IPS-NIHi7 (cell line): ENCODE data around the gene NXPH2.
"Not testable (repeated sequence)": the region's sequence is repeated elsewhere in the genome, so short reads cannot be mapped to it uniquely, and the experiment has no call there.

Experiments
- DNase-seq: peaks from one replicate; pipeline ENCODE4 v3.0.0; 2012; ENCODE audit warnings: mixed read lengths; ENCODE audit errors: extremely low spot score

NXPH2 gene

DNA sequence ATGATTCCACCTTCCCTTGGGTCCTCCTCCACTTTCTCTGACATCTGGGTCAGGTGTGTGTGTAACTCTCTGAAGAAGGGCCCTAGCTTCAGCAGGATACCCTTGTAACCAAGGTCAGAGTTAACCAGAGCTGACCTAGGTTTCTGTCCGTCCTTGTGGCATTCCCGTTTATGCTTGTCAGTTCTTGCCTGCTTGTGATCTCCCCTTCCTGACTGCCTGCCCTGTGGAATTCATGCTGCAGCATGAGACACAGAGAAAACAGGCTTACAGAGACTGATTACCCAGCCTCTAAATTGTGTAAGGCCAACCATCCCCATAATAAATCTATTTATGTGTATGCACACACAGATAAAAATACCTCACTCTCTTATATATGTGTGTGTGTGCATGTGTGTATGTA is 22.8 kb downstream of the NXPH2 start:
- DNase-seq = no peak

DNA sequence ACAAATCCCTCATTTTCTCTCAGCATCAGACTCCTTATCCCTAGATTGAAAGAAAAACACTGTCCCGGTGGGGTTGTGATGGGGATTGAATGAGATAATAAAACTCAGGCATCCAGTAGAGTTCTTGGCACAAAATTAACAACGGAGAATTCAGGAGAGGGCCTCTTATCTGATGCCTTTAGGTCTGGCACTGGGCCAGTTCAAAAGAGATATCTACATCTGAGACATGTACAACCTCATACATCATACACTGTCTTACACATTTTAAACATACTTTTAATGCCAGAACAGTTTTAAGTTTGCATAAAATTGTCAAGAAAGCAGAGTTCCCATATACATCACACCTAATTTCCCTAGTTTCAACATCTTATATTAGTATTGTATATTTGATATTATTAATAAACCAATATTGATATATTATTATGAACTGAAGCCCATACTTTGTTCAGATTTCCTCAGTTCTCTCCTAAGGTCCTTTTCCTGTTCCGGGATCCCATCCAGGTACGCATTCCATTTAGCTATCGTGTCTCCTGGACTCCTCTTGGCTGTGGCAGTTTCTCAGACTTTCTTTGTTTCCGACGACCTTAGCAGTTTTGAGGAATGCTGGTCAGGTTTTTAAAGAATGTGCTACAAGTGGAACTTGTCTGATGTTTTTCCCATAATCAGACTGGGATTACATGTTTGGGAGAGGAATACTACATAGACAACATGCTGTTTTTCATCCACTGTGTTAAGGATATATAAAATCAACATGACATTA is 27.8 kb downstream of the NXPH2 start:
- DNase-seq = no peak

DNA sequence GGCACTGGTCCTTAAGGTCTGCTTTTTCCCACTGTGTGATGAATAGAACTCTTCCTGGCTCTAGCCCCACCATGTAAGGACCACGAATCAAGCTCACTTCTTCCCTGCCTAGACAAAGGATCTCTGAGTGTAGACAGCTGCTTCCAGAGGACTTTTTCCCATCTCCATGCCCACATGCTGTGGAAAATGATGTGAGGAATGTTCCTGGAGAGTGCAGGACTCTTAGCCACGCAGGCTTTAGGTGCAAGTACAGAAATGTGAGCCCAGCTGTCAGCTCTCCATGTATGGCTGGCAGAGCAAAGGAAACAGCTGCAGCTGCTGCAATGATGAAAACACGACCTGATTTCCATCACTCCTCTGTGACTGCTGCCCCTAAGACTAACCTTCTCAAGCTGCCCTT is 35.5 kb downstream of the NXPH2 start:
- no peak for DNase-seq

DNA sequence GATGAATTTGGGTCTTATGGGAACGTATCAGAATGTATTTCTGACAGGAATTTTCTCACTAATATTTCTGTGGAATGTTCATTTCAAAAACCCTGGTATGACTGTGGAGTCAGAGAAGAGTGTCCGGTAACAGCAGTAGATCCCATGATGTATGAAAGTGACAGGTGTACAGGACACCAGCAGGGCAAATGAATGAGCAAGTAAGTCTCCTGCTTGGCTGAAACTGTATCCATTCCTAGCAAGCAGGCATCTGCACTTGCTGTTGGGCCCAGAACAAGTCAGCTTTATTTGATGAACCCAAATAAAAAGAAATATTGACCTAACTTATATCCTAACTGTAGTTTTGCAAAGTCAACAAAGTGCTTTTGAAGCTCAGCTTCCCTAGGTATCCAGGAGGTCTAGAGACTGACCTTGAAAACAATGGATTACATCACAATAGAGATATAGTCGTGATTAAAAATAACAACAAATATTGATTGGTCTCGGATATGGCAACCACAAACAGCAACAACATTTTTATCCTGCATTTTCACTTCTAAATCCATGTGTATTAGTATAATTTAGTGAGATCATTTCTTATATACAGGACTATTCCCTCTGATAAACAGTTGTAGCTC is 37.6 kb downstream of the NXPH2 start:
- DNase-seq = no peak

DNA sequence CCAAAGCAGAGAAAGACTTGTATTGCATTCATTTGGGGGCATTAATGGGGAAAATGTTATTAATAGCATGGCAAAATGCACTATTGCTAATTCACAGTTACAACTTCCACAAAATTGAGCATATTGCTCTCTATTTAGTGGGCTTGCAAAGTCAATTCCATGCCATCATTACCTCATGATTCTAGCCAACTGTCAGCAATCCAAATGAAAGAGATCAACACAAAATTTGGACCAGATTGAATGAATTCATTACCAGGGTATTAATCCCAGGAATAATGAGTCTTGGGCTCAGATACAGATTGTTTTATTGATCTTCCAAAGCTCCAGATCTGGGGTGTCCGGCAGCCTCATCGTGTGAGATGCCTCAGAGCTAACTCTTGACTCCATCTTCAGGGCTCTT is 38.3 kb downstream of the NXPH2 start:
- no peak for DNase-seq

DNA sequence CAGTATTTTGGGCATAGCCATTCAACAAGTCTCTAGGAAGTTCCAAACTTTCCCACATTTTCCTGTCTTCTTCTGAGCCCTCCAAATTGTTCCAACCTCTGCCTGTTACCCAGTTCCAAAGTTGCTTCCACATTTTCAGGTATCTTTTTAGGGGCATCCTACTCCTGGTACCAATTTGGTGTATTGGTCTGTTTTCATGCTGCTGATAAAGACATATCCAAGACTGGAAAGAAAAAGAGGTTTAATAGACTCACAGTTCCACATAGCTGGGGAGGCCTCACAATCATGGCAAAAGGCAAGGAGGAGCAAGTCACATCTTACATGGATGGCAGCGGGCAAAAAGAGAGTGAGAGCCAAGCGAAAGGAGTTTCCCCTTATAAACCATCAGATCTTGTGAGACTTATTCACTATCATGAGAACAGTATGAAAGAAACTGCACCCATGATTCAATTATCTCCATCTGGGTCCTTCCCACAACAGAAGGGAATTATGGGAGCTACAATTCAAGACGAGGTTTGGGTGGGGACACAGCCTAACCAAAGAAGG is 43.1 kb downstream of the NXPH2 start:
- not testable (repeated sequence) for DNase-seq

DNA sequence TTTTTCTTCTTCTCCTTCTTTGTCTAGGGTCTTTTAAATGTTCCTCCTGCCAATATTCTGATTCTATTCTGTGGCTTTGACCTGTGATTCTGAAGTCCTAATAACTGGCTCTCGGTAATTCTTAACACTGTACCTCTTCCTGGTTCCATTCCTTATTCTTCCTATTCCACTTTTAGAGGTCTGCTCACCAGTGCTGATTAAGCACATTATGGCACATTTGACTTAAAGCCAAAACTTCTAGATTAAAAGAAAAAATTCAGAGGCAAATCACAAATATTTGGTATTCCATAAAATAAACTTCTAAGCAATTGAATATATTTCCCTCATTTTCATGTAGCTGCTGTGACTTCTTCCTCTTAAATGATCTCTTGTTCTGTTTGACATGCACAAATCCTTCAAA is 47.5 kb downstream of the NXPH2 start:
- no peak for DNase-seq

DNA sequence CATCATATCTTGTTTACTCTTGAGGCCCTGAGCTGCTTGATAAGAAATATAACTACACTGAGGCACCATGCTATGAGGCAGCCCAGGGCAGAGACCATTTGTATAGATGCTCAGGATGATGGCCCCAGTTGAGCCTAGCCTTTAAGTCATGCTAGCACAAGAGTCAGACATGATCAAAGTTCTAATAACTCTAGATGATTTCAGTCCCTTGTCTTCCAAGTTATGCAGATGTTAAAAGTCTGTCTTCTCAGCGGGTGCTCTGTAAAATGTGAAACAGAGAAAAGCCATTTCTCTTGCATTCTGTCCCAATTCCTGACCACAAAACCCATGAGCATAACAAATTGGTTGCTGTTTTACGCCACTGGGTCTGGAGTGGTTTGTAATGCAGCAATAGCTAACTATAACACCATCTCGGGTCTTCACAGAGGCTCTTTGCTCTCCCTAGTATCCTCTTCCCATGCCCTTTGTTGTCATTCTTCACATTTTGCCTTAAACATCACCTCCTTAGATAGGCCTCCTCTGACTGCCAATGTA is 49.6 kb downstream of the NXPH2 start:
- DNase-seq = no peak

DNA sequence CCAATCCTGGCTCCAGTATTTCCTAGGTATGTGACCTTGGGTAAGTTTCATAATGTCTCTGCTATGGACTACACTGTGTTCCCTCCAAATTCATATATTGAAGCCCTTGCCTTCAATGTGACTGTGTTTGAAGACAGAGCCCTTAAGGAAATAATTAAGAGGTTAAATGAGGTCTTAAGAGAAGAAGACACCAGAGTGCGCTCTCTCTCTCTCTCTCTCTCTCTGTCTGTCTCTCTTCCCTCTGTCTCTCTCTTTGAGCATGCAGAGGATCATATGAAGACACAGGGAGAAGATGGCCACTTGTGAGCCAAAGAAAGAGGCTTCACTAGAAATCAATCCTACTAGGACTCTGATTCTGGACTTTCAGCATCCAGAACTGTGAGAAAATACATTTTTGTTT is 52.2 kb downstream of the NXPH2 start:
- peak; percentile 22 for DNase-seq

DNA sequence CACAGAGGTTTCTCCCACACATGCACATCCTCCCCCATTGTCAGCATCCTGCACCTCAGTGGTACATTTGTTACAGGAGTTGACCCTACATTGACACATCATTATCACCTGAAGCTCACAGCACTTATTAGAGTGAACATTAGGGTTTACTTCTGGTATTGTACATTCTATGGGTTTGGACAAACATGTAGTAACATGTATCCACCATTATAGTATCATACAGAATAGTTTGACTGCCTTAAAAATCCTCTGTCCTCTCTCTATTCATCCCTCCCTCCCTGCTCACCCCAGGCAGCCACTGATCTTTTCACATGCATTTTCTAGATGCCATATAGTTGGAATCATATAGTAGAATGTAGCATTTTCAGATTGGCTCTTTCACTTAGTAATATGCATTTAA is 53.5 kb downstream of the NXPH2 start:
- no peak for DNase-seq

DNA sequence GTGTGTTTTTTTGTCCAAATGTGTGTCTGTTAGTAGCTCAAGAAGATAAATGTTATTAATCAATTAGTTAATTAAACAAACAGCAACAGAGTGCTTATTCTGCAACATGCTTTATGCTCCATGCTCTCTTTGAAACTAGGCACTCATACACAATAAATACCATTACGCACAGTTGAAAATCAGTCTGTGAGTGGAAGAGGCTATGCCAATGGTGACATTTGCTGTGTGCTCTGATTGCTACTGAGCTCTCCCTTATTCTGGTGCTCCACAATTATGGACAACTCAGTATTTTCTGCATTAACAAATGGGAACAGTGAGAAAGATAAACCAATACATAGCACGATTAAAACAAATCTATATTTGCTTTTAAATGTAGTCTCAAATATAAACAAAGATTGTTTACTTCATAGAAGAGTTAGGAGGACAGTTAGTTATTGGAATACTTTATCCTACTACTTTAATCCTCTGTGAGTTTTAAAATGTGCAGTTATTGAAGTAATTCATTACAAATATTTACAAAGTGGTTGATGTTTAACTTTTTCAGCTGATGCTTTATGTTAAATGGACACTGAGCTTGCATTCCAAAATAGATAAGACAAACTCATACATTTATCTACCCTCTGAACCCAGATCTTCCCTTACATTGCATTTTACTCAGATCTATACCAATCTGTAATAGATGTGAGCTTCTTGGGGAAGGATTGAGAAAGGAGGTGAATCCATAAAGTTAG is 55.3 kb downstream of the NXPH2 start:
- no peak for DNase-seq

DNA sequence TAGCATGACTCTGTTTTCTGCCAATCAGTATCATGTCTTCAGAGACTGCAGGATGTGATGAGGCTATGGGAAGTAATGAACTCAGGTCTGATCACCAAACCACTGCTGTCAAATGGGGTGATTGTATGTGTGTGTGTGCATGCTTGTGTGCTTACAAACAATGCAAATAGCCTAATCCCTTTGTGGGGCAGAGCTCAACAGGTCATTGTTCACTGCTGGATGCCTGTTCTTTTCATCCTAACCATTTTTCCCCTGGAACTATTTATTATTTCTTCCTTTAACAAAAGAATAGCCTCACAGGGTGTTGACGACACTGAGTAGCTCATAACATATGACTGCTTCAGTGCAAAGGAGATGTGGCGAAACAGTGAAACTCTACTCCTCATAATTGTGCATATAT is 55.9 kb downstream of the NXPH2 start:
- DNase-seq = no peak

DNA sequence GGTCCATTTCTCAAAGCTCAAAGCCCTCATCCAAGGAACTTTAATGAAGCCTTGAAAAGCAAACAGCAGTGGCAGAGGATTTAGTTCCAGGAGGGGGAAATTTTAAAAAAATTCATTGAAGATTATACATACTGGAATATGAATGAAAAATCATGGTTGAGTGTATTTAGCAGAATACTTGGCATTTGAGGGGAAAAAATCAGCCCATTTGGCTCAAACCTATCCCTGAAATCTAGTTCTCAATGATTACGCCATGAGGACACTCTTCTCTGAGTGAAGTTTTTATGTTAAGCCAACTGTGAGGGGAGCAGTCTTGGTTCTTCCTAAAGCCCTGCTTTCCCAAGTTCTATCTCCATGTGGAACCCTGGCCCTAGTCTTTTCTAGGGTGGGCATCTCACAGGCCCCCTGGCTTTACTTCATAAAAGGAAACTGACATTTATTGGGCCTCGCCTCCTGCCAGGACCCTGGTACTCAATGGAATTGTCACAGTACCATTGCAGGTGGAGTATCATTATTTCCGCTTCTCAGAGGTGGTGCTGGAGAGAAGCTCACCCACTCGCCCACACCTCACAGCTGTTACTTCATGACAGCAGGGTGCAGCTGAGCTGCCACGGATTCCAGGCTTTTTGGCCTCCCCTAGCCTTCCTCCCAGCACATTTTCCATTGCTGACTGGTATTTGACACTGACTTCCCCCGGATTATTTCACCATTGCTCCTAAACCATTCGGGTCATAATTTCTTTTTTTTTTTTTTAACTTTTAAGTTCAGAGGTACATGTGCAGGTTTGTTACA is 56.8 kb downstream of the NXPH2 start:
- no peak for DNase-seq

DNA sequence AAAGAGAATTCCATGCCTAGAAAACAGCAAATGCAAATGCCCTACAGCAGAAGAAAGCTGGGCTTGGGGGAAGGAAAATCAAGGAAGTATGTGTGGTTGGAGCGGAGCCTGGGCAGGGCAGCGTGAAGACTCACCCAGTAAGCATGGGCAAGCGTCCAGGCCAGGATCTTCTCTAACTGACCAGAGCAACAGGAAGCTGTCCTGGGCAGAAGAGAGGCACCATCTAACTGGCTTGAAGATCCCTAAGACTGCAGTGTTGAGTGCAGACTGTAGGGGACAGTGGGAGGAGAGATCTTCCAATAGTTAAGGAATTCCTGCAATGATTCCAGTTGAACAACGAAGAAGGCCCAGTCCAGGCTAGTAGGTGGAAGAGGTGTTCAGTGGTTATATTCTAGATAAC is 57.9 kb downstream of the NXPH2 start:
- DNase-seq = no peak

DNA sequence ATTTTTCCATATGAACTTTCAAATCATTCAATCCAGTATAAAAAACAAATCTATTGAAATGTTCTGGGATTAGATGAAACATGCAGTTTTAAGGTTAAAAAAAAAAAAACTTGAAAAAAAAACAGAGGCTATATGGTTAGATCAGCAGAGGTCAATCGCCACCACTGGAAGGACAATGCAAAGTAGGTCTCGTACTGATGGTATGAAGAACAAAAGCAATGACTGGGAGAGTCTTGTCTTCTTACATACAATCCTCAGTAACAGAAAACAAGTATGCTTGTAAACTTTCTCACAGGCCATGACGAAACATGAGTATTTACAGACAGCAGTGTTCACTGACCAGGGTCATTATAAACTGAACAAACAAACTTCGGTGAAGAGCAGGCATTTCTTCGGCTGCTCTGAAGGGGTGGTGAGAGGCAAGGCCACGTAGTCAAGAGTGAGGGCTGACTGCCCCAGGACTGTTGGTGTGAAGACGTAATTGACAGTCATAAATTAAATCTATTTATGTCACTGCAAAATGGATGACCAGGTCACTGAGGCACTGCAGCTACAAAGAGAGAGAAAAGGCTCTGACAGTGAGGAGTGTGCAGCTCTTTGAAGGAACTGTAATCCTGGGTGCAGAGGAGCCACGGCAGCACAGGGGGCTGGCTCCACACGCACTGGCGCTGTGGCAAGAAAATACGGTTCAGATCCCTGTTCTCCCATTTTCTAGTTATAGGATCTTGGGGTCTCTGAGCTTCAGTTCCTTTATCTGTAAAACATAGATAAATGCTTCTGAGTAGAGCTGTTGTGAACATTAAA is 60.0 kb downstream of the NXPH2 start:
- DNase-seq = no peak

DNA sequence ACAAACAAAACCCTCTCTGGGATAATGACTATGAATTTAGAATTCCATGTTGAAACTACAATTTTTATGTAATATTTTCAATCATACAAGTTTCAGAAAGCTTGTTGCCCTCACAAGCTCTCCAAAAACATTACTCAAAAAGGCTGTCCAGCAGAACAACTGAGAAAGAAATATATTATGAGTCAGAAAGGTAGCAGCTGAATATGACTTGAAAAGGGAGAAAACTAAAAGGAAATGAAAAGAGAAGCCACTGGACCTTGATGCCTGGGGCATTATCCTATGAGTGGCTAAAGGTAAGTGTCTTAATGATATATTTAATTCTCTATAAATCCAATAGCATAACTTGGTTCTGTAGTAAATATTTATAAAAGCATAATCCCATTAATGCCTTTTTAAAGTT is 61.8 kb downstream of the NXPH2 start:
- no peak for DNase-seq

DNA sequence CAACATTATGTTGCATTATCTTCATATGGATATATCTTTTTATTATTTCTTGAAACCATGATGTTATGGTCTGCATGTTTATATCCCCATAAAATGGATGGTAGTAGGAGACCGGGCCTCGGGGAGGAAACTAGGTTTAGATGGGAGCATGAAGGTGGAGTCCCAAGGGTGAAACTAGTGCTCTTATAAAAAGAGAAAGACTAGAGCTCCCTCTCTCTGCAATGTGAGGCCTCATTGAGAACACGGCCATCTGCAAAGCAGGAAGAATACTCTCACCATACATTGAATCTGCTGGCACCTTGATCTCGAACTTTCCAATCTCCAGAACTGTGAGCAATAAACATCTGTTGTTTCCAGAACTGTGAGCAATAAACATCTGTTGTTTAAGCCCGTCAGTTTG is 64.0 kb downstream of the NXPH2 start:
- DNase-seq = peak; percentile 23

DNA sequence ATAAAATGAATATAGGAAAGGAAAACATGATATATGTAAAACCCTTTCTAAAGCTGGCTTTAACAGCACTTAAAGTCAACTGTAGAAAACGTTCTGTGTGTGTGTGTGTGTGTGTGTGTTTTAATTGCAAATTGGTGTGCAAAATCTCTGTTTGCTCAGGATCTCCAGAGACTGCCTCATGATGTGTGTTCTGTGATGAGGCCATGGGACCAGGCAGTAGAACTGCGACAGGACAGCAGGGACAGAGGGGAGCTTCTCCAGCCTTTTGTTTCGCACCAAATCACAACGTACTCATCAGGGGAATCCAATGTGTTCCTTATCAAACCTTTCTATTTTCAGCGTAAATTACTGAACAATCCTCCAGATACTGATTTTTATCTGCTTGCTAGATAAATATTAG is 66.7 kb downstream of the NXPH2 start:
- no peak for DNase-seq

DNA sequence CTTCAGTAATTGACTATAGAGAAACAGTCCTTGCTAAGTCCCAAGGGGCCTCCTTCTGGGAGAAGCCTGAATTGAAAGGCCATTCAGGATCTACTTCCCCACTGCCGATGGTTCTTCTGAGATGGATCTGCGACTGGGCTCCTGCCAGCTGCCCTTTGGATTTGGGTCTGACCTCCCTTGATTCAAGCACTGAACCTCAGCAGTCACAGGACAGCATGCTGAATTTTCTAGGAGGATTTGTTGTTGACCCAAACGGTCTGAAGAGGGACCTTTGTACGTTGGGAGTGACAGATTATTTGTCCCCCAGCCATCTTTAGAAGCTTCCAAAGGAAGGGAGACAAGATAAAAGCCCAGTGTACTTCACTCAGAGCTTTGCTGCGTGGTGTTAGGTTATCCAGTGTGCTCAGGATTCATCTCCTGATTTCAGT is 67.1 kb downstream of the NXPH2 start:
- DNase-seq = no peak

DNA sequence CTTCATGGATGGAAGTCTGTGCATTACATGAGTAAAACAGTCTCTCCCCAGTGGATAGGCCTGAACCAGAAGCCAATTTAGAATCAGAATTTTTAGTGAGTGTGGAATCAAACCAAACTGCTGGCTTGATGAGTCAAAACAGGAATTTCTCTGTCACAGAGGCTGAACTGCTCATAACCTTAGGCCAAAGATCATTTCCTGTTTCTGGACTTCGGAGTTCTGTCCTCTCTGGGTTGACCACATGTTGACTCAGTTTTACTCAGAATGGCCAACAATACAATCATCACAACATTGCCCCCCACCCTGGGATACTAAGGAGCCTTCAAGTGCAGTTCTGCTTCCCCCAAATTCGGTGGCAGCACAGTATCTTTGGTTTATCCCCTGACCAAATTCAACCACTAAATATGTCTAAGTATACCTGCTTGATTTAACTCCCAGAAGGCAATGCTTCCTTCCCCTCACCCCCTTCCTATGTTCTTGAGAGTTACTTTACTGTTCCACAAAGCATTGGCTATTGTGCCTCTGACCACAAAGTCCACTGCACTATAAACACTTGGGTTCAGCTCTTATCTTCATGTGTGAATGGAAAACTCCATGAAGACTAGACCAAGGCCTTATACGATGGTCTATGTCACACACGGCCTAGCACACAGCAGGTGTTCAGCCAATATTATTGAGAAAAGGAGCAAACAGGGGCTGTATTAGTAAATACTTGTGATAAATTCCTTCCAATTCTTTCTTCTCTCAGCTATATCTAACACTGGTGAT is 67.8 kb downstream of the NXPH2 start:
- no peak for DNase-seq
